ENCODE data around the gene STIP1. TPM values are rescaled to one million over a fixed set of nuclear protein-coding genes. Genes with fewer than 3 reads are reported as not detected.

The STIP1 gene
- total RNA-seq, 1 donor from 2014 or later, result 252 TPM

- Histone ChIP-seq H2AFZ (replicated peaks) (no peak overlapping the region), H3K4me1 (peaks cover 8% of the 10 kb centered on the region), H4K20me1 (ENCODE audit: low read depth) (no peaks in the 10 kb centered on the region), H3K9me3 (ENCODE audit: low read depth) (no peaks in the 10 kb centered on the region), H3K4me3 (no peak overlapping the region), H3K79me2 (ENCODE audit: low read depth) (no peaks in the 10 kb centered on the region), H3K9ac (no peak overlapping the region), H3K36me3 (no peaks in the 10 kb centered on the region), H3K27me3 (no peaks in the 10 kb centered on the region), H3K27ac (no peak overlapping the region), H3K4me2 (no peak overlapping the region), H3F3A (ENCODE audit: low read depth) (no peaks in the 10 kb centered on the region)
- Mint-ChIP-seq H3K27ac (no peak overlapping the region), H3K9me3 (no peaks in the 10 kb centered on the region), H3K4me1 (peaks cover 39% of the 10 kb centered on the region), H3K36me3 (no peaks in the 10 kb centered on the region), H3K27me3 (ENCODE audit: insufficient read depth, low read depth) (peaks cover 10% of the 10 kb centered on the region), H3K4me3 (peak overlapping the region; percentile 27)
- DNase-seq (ENCODE audit: low spot score), result no peak
- TF ChIP-seq CTCF (IDR thresholded peaks at IDR 0.05), result no peak
- TF ChIP-seq EZH2phosphoT487 (IDR thresholded peaks at IDR 0.05), result no peak
- TF ChIP-seq EZH2 (IDR thresholded peaks at IDR 0.05), result no peak
Measured at GRCh38 chr11:64144587-64145472, 41.1 kb upstream of the STIP1 start.

GRCh38 chr11:64146036-64146955 is 39.7 kb upstream of the STIP1 start:
- H3K27me3 Mint-ChIP-seq (ENCODE audit: insufficient read depth, low read depth), result peaks cover 13% of the 10 kb centered on the region
- no peak overlapping the region for H3K27ac Mint-ChIP-seq
- no peaks in the 10 kb centered on the region for H3K9me3 Mint-ChIP-seq
- H3K4me1 ChIP-seq, result peaks cover 8% of the 10 kb centered on the region
- no peak overlapping the region for H3K4me2 ChIP-seq
- no peaks in the 10 kb centered on the region for H3K36me3 Mint-ChIP-seq
- H2AFZ ChIP-seq (replicated peaks), result no peak overlapping the region
- H3K27ac ChIP-seq, result no peak overlapping the region
- H3K9ac ChIP-seq, result no peak overlapping the region
- peaks cover 39% of the 10 kb centered on the region for H3K4me1 Mint-ChIP-seq
- no peaks in the 10 kb centered on the region for H3K79me2 ChIP-seq (ENCODE audit: low read depth)
- peak; percentile 72 for DNase-seq (ENCODE audit: low spot score)
- H3K4me3 ChIP-seq, result no peak overlapping the region
- no peaks in the 10 kb centered on the region for H4K20me1 ChIP-seq (ENCODE audit: low read depth)
- H3F3A ChIP-seq (ENCODE audit: low read depth), result no peaks in the 10 kb centered on the region
- TF ChIP-seq EZH2 (IDR thresholded peaks at IDR 0.05), result no peak
- TF ChIP-seq EZH2phosphoT487 (IDR thresholded peaks at IDR 0.05), result no peak
- TF ChIP-seq CTCF (IDR thresholded peaks at IDR 0.05), result peak; percentile 89
- peak overlapping the region; percentile 5 for H3K4me3 Mint-ChIP-seq
- no peaks in the 10 kb centered on the region for H3K27me3 ChIP-seq
- H3K9me3 ChIP-seq (ENCODE audit: low read depth), result no peaks in the 10 kb centered on the region
- H3K36me3 ChIP-seq, result no peaks in the 10 kb centered on the region

- DNase-seq (ENCODE audit: low spot score), result peak; percentile 84
- H3K27me3 ChIP-seq, result no peaks in the 10 kb centered on the region
- peaks cover 19% of the 10 kb centered on the region for H3K27me3 Mint-ChIP-seq (ENCODE audit: insufficient read depth, low read depth)
- no peak overlapping the region for H3K9ac ChIP-seq
- H3K27ac Mint-ChIP-seq, result peak overlapping the region; percentile 98
- peaks cover 38% of the 10 kb centered on the region for H3K4me1 Mint-ChIP-seq
- H3K9me3 ChIP-seq (ENCODE audit: low read depth), result no peaks in the 10 kb centered on the region
- no peaks in the 10 kb centered on the region for H3F3A ChIP-seq (ENCODE audit: low read depth)
- H3K36me3 ChIP-seq, result no peaks in the 10 kb centered on the region
- H3K79me2 ChIP-seq (ENCODE audit: low read depth), result no peaks in the 10 kb centered on the region
- H3K4me3 Mint-ChIP-seq, result peak overlapping the region; percentile 75
- H4K20me1 ChIP-seq (ENCODE audit: low read depth), result peaks cover 5% of the 10 kb centered on the region
- H3K4me1 ChIP-seq, result peaks cover 8% of the 10 kb centered on the region
- H3K4me2 ChIP-seq, result peak overlapping the region; percentile 69
- H3K36me3 Mint-ChIP-seq, result no peaks in the 10 kb centered on the region
- TF ChIP-seq CTCF (IDR thresholded peaks at IDR 0.05) (peak; percentile 99), EZH2phosphoT487 (IDR thresholded peaks at IDR 0.05) (no peak)
- peak overlapping the region; percentile 25 for H3K4me3 ChIP-seq
- no peaks in the 10 kb centered on the region for H3K9me3 Mint-ChIP-seq
- no peak overlapping the region for H2AFZ ChIP-seq (replicated peaks)
- H3K27ac ChIP-seq, result no peak overlapping the region
Measured at GRCh38 chr11:64148226-64148916, 37.6 kb upstream of the STIP1 start.
